GM18907 (cell line): ENCODE measurements around the gene ACKR3.

Source experiments
- ATAC-seq: cut with Tn5 transposase; IDR thresholded peaks from one replicate; pipeline ENCODE4 v1.9.1; 2021; ENCODE audit warnings: mild to moderate bottlenecking, moderate library complexity; ENCODE audit not compliant: unreplicated experiment

The ACKR3 gene

GRCh38 chr2:236549165-236549564, 20.5 kb upstream of the ACKR3 start:
- no peak for ATAC-seq

- ATAC-seq = peak; percentile 5
These were observed 19.3 kb upstream of the ACKR3 start for GRCh38 chr2:236550290-236550689.

DNA sequence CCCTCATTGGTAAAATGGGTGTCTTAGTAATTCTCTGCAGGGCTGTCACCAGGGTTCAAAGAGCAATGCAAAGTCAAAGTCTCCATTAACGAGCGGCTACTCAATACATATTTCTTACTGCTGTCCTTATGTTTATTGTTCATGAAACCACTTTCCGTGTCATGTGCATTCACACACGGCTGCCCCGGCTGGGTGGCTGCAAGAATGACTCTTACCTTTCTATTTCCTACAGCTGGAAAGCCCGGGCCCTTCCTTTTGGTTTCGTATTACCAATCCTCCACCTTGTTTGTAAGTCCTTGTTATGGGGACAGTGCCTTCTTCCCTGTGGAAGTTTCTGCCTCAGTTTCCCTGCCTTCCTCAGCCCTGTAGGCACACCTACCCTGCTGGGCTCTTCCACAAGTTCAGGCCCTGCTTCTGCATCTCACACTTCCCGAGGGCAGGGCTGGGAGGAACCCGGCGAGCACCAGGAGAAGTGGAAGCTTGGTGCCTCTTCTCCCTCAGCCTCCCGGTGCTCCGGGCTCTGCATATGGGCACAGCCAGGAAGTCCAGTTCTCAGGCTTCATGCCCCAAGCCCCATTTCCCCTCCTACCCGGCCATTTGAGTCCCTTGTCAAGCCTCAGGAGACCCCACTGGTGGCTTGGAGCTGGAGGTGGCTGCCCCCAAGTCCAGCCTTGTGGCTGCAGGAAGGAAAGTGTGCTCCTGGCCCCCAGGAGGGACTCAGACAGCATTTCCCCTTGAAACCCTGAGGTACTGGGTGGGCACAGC, 18.7 kb upstream of the ACKR3 start:
- peak; percentile 40 for ATAC-seq

DNA sequence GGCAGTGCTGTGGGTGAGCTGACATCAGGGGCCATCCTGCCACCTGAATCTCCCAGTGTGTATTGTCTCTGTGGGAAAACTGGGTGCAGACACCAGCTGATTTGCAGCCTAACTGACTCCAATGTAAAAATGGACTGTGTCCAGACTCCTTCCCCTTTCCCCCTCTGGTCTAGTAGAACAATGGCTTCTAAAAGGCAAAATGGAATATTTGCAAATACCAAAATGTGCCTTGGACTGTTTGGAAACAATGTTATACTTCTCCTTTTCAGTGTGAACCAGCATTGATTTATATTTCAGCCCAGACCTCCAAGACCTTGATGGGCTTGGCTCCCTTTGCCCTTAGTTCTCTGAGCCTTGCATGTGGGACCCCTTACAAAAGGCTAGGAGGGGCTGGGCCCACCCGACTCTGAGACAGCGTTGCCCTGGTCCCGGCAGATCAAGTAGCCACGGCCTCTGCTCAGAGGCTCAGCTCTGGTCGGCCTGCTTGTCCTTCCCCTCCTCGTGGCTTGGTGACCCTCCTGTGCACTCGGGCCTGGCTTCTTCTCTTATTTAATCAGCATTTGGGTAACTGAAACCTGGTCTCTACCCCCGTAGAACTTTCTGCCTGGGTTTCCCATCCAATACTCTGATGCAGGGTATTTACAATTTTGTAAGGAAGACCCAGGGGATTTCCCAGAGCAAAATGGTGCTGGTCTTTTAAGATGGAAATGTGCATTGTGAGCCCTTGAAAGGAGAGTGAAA, 18.0 kb upstream of the ACKR3 start:
- ATAC-seq = no peak

GRCh38 chr2:236552212-236552542, 17.4 kb upstream of the ACKR3 start:
- no peak for ATAC-seq

DNA sequence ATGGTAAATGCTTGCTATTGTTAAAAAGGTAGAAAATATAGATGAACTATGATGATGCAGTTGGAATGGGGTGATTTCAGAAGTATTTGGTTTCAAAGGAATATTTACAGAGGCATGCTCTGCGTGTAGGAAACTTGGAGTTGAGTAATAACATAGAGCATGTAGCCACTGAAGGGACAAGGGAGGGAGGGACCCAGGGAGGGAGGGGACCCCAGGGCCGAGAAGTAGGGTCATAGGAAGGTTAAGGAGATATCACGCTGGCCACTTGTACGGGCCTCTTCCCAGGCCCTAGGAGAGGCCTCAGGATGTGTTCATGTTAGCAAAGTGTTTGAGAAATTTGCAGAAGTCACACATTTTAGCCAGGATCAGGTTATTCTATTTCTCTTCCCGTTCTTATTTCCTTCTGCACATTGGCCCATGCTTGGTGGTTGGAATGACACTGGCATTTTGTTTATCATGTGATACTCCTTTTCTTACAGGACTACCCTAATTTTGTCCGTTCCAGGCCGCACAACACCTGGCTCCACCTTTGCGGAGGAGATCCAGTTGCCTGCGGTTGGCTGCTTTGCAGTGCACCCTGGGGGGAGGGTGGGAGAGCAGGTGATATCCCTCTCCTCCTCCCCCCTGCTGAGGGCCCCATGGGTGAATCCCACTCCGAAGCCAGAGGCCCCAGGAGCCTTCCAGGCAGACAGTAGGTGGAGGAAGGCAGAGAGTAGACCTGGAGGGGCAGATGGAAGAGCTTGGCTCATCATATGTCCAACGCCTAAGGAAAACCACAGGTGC, 16.9 kb upstream of the ACKR3 start:
- ATAC-seq = no peak

DNA sequence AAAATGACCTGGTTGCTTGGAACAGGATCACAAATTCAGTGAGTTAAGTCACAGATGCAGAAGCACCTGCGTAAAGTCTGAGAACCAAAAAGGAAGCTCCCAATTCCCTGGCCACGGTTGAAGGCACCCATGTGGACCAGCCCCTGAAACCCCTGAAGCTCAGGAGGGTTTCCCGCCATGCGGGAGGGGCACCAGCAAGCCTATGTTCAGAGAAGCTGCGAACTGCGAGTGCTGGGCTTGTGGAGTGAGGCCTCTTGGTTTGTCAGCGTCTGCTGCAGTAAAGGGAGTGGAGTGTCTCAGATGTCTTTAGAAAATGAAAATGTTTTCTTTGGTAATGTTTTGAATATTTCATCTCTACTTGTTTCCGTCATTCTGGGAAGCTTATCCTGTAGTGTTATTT, 16.1 kb upstream of the ACKR3 start:
- no peak for ATAC-seq

GRCh38 chr2:236554629-236555282, 14.9 kb upstream of the ACKR3 start:
- no peak for ATAC-seq

DNA sequence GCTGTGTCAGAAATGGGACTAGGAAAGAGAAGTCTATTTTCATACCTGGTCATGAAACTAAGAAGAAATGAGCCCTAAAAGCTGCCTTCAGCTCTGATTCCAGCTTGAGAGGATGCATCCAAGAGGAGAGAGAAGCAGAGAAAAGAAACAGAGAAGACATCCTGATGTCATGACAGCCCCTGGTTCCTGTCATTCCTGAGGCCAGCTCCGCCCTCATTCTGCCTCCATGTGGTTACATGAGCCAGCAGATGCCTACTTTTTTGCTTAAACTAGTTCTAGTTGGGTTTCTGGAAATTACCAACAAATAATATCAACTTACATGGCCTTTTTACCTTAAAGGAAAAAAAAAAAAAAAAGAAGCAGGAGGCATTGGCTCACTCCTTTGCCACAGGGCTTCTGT, 14.1 kb upstream of the ACKR3 start:
- no peak for ATAC-seq

GRCh38 chr2:236557306-236558030, 12.2 kb upstream of the ACKR3 start:
- no peak for ATAC-seq

DNA sequence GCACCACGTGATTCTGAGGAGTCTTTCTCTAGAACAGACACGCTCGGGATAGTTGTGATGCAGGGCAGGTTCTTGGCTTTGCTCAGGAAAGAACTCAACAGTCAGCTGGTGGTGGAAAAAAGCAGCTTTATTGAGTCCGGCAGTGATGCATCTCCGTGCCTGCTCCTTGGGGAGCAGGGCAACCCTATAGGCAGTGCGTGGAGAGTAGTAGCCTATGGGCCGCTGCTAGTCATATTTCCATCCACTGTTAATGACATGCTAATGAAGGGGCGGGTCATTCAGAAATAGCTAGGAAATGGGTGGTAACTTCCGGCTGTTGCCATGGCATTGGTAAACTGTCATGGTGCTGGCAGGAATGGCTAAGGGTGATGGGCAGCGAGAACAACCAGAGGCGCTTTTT, 11.6 kb upstream of the ACKR3 start:
- ATAC-seq = no peak

DNA sequence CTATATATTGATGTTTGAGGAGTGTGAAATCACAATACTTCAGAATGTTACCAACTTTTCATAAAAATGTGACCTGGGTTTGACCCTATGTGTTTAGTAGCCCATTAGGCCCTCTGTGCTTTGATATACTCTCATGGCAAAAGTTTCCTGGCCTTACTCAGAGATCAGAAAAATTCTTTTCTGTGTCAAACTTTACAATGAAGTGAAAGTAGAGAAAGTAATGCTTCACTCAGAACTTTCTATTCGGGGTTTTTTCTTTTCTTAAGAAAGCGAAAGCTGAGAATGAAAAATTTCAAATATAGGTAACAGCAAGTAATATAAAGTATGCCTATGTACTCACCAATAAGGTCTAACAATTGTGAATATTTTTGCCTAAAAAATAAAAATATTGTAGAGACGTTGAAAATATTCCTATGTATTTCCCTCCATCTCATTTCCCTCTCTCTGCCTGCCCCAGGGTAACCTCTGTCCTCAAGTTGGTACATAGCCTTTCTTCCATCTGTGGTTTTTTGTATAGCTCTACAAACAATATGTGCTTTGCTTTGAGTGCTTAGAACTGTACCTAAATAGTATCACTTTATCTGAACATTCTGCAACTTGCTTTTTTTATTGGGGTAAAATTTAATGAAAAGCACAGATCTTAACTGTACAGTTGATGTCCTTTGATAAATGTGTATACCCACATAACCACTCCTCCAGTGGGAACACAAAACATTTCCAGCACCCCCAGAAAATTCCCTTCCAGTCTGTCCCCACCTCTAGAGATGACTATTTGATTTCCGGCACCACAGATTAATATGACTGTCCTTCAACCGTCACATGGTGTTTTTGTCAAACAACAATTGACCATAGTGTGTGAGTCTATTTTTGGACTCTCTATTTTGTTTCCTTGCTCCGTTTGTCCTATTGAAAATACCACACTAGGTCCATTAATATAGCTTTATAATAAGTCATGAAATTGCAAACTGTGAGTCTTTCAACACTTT, 10.3 kb upstream of the ACKR3 start:
- peak; percentile 60 for ATAC-seq

DNA sequence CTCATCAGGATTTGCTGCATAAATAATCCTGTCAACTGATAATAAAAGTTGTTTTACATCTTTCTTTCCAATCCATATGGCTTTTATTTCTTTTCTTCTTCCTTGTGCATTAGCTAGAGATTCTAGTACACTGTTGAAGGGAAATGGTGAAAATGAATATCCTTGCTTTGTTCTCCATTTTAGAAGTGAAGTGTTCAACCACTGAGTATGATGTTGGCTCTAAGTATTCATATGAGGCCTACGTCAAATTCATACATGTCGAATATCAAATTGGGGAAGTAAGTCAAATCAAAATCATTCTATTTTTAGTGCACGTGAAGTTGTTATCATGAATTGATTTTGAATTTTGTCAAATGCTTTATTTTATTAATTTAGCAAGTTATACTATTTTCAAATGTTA, 7.8 kb upstream of the ACKR3 start:
- ATAC-seq = no peak

DNA sequence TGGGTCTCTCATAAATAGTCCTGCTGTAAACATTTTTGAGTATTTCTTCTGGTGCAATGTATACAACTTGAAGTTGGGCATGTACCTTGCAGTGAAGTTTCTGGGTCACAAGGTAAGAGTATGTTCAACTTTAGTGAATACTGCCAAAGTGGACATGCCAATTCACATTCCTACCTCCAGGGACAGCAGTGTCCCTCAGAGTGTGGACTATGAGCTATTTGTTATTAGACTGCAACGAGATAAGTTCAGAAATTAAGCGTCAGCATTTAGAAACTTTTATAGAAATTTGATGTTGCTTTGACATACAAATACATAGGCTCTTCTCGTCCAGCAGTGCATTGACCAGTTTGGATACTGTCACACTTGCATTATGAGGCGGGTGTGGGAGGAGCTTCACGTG, 7.2 kb upstream of the ACKR3 start:
- no peak for ATAC-seq

DNA sequence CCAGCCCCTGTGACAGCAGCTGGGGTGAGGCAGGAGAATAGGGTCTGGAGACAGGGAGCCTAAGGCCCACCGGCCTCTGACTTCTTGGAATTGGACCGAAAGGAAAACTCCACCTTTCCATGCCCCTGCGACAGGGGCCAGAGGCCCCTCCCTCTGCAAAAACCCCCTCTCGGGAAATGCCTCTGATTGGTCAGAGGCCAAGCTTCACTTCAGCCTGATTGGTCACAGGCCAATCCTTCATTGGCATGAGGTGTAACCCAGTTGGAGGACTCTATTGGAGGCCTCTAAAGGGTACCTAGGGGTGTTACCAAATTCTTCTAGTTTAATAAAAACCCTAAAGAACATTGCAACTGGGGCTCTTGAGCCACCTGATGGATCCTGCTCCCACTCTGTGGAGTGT, 5.7 kb upstream of the ACKR3 start:
- no peak for ATAC-seq

- no peak for ATAC-seq
These were observed 4.4 kb upstream of the ACKR3 start for GRCh38 chr2:236565212-236565611.

DNA sequence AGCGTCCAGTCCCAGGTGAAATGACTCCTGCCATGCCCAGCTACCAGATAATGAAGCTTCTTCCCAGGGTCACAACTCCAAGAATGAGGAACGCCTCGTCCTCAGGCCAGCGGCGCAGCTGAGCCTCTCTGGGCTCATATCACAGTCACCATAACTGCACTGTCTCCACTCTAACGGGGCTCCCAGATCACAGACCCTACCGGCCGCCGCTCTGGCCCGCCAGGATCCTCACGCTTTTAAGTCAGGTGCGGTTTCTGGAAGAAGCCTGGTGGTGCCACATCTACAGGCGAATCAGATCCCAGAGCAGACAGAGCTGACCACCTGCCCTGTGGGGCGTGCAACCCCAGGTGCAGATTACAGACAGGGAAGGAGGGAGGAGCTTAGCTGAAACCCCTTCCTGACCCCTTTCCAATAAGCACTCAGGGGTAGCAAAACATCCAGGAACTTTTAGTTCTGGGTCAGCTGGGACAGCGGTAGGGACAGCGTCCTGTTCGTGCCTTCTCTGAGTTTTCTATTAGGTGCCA, 3.7 kb upstream of the ACKR3 start:
- no peak for ATAC-seq

DNA sequence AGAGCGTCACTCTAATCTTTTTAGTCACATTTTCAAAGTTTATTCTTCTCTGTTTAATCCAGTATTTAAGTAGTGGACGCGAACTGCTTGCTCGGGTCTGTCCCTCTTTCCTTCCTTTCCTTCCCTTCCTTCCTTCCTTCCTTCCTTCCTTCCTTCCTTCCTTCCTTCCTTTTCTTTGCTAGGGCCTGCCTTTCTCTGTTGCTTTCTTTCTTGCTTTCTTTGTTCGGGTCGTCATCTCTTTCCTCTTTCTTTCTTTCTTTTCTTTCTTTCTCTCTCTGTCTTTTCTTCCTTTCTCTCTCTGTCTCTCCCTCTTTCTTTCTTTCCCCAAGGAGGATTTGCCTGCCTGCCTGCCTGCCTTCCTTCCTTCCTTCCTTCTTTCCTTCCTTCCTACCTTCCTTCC, 3.0 kb upstream of the ACKR3 start:
- no peak for ATAC-seq
